Heart left ventricle (tissue), 13 donors: ENCODE results near the gene DLD.
"Not testable (repeated sequence)": the region's sequence is repeated elsewhere in the genome, so short reads cannot be mapped to it uniquely, and the experiment has no call there.

Experiments
- CTCF ChIP-seq, 12 donors: fragments of 200-600 bp; sonication (generic) in 4 of 12; IDR thresholded peaks; one replicate each; pipeline versions ENCODE4 v1.5.0 to v1.8.0; 2018 to 2022; ENCODE audit warnings: antibody characterized with exemption in 12 of 12, mild to moderate bottlenecking in 5 of 12
- POLR2A ChIP-seq, 2 donors: fragments of 450-650 bp; IDR thresholded peaks; one replicate each; pipeline ENCODE4 v1.6.1; 2017; ENCODE audit warnings: antibody characterized with exemption in 2 of 2, mild to moderate bottlenecking in 2 of 2, moderate library complexity in 2 of 2
- donor health status: ischemic (EF 13 %, LVEDD 7.1; RV severe dilation, severe dysfunction).
- donor health status: DM: no; HTN: yes; CAD: no.
- donor health status: DM: no; HTN: no; CAD: no.
- donor health status: ischemic (EF 25% LVEDD 6.9; RV normal size, moderate dysfunction).
- donor health status: ischemic (EF 25% LVEDD 5.7; RV mildly dilated, moderate dysfunction).
- donor health status: ischemic (EF 35%, LVEDD 5.7; RV mildly dilated, moderate dysfunction).
- donor health status: nonischemic (EF 11% LVEDD 7.7; RV severe dilation, severe dysfunction).
- donor health status: DM: yes; HTN: yes; CAD: no.
- donor health status: PGD.
- donor health status: ischemic (EF 29% LVEDD 5.4; RV normal size, mild dysfunction).
- donor health status: nonischemic (EF 23%, LVEDD 6.1; RV moderate dilation, normal function).

GRCh38 chr7:107892367-107892741 lies 1.4 kb downstream of the DLD start:
- TF ChIP-seq CTCF, POLR2A (IDR thresholded peaks at IDR 0.05): not testable (repeated sequence)
